Measurements from ENCODE around the gene RAPGEF2.

GRCh38 chr4:159235779-159236368, 133.0 kb downstream of the RAPGEF2 start:
- TF ChIP-seq CTCF (IDR thresholded peaks at IDR 0.05) = no peak
- no peak for TF ChIP-seq POLR2AphosphoS5 (IDR thresholded peaks at IDR 0.05; ENCODE audit: low read depth, low read length)

Measured in Panc1 (cell line).